HUES64 (cell line): ENCODE measurements around the gene CEP170B.
"Not testable (repeated sequence)": the region's sequence is repeated elsewhere in the genome, so short reads cannot be mapped to it uniquely, and the experiment has no call there.

ENCODE experiments used
- H3K27ac ChIP-seq: 2 replicates; pipeline ENCODE4 v1.7.0; 2013; ENCODE audit warnings: low read depth, low read length, inconsistent platforms
- H3K27me3 ChIP-seq: 2 replicates; pipeline ENCODE4 v1.6.1; 2013; ENCODE audit warnings: mild to moderate bottlenecking, low read length; ENCODE audit not compliant: insufficient read depth
- H3K36me3 ChIP-seq: 2 replicates; pipeline ENCODE4 v1.6.1; 2013; ENCODE audit warnings: mild to moderate bottlenecking, low read length; ENCODE audit not compliant: insufficient read depth
- H3K4me1 ChIP-seq: 2 replicates; pipeline ENCODE4 v1.6.1; 2013; ENCODE audit warnings: mild to moderate bottlenecking, low read length, moderate library complexity; ENCODE audit not compliant: insufficient read depth
- H3K4me3 ChIP-seq: 2 replicates; pipeline ENCODE4 v1.5.1; 2013; ENCODE audit warnings: mild to moderate bottlenecking, low read length, moderate library complexity
- H3K9ac ChIP-seq: 2 replicates; pipeline ENCODE4 v1.6.1; 2013; ENCODE audit warnings: mild to moderate bottlenecking, low read depth, low read length
- H3K9me3 ChIP-seq: 2 replicates; pipeline ENCODE4 v1.6.1; 2013; ENCODE audit warnings: low read depth, low read length; ENCODE audit not compliant: insufficient read depth
- WGBS: fragments of 150-250, 120-280 bp; methylation state at CpG from one replicate; pipeline ENCODE4 v1.1.7; 2013; ENCODE audit warnings: missing lambda C conversion rate; 5-methylcytosine and 5-hydroxymethylcytosine counted together

CEP170B gene

GRCh38 chr14:104898195-104898558, 33.1 kb downstream of the CEP170B start:
- Histone ChIP-seq H3K4me3 (no peak overlapping the region), H3K4me1 (no peaks in the 10 kb centered on the region), H3K27me3 (peaks cover under 1% of the 10 kb centered on the region; the same call in 1 of the 2 replicates), H3K9ac (no peak overlapping the region), H3K27ac (no peak overlapping the region), H3K36me3 (peaks cover 3% of the 10 kb centered on the region; the same call in 1 of the 2 replicates), H3K9me3 (no peaks in the 10 kb centered on the region)
- WGBS, result 94% methylated on average over 7 of the region's 7 CpGs

GRCh38 chr14:104898870-104899510, 33.9 kb downstream of the CEP170B start:
- H3K9me3 ChIP-seq, result peaks cover 3% of the 10 kb centered on the region; the same call in 1 of the 2 replicates
- WGBS, result 90% methylated on average over 24 of the region's 24 CpGs
- no peak overlapping the region for H3K4me3 ChIP-seq
- H3K4me1 ChIP-seq, result no peaks in the 10 kb centered on the region
- peaks cover 3% of the 10 kb centered on the region; the same call in 1 of the 2 replicates for H3K36me3 ChIP-seq
- H3K27me3 ChIP-seq, result peaks cover 9% of the 10 kb centered on the region
- H3K9ac ChIP-seq, result no peak overlapping the region
- no peak overlapping the region for H3K27ac ChIP-seq

- no peak overlapping the region for H3K9ac ChIP-seq
- 77% methylated on average over 2 of the region's 2 CpGs for WGBS
- H3K27me3 ChIP-seq, result peaks cover 17% of the 10 kb centered on the region
- H3K27ac ChIP-seq, result no peak overlapping the region
- H3K4me1 ChIP-seq, result no peaks in the 10 kb centered on the region
- H3K4me3 ChIP-seq, result no peak overlapping the region
- H3K36me3 ChIP-seq, result no peaks in the 10 kb centered on the region
- H3K9me3 ChIP-seq, result peaks cover 3% of the 10 kb centered on the region; the same call in 1 of the 2 replicates
Measured at GRCh38 chr14:104899781-104900180, 34.7 kb downstream of the CEP170B start.

- Histone ChIP-seq H3K9me3 (peaks cover 3% of the 10 kb centered on the region; the same call in 1 of the 2 replicates), H3K27ac (no peak overlapping the region), H3K36me3 (no peaks in the 10 kb centered on the region), H3K4me1 (no peaks in the 10 kb centered on the region), H3K27me3 (peaks cover 28% of the 10 kb centered on the region), H3K9ac (no peak overlapping the region), H3K4me3 (no peak overlapping the region)
- 85% methylated on average over 12 of the region's 12 CpGs for WGBS
Measured at GRCh38 chr14:104900639-104901512, 35.8 kb downstream of the CEP170B start.

GRCh38 chr14:104903990-104904389, 38.9 kb downstream of the CEP170B start:
- Histone ChIP-seq H3K4me3 (no peak overlapping the region), H3K4me1 (no peaks in the 10 kb centered on the region), H3K9me3 (peaks cover 11% of the 10 kb centered on the region; the same call in 1 of the 2 replicates), H3K9ac (no peak overlapping the region), H3K27ac (no peak overlapping the region), H3K27me3 (peaks cover 51% of the 10 kb centered on the region), H3K36me3 (no peaks in the 10 kb centered on the region)
- WGBS, result 94% methylated on average over 7 of the region's 7 CpGs

GRCh38 chr14:104904650-104905578, 39.8 kb downstream of the CEP170B start:
- not testable (repeated sequence) for H3K27ac ChIP-seq, H3K4me3 ChIP-seq, H3K9ac ChIP-seq, H3K36me3 ChIP-seq, H3K4me1 ChIP-seq
- 30% methylated on average over 38 of the region's 38 CpGs for WGBS
- Histone ChIP-seq H3K9me3 (peaks cover 11% of the 10 kb centered on the region; the same call in 1 of the 2 replicates), H3K27me3 (peaks cover 51% of the 10 kb centered on the region)

- not testable (repeated sequence) for H3K4me1 ChIP-seq, H3K4me3 ChIP-seq, H3K9ac ChIP-seq, H3K27ac ChIP-seq, H3K36me3 ChIP-seq
- H3K27me3 ChIP-seq, result peaks cover 51% of the 10 kb centered on the region
- H3K9me3 ChIP-seq, result peaks cover 11% of the 10 kb centered on the region; the same call in 1 of the 2 replicates
- 25% methylated on average over 28 of the region's 28 CpGs for WGBS
Measured at GRCh38 chr14:104905579-104905933, 40.5 kb downstream of the CEP170B start.

- Histone ChIP-seq H3K4me3 (no peak overlapping the region), H3K9me3 (peaks cover 18% of the 10 kb centered on the region; the same call in 1 of the 2 replicates), H3K27me3 (peaks cover 49% of the 10 kb centered on the region), H3K9ac (no peak overlapping the region), H3K36me3 (no peaks in the 10 kb centered on the region), H3K27ac (no peak overlapping the region), H3K4me1 (no peaks in the 10 kb centered on the region)
- WGBS, result 0% methylated on average over 1 of the region's 1 CpG
Measured at GRCh38 chr14:104908303-104908702, 43.2 kb downstream of the CEP170B start.

GRCh38 chr14:104912053-104912452, 47.0 kb downstream of the CEP170B start:
- no peak overlapping the region for H3K4me3 ChIP-seq
- H3K27me3 ChIP-seq, result peaks cover 31% of the 10 kb centered on the region
- H3K9me3 ChIP-seq, result peaks cover 14% of the 10 kb centered on the region; the same call in 1 of the 2 replicates
- H3K27ac ChIP-seq, result no peak overlapping the region
- no peaks in the 10 kb centered on the region for H3K36me3 ChIP-seq
- H3K9ac ChIP-seq, result no peak overlapping the region
- no peaks in the 10 kb centered on the region for H3K4me1 ChIP-seq
- 92% methylated on average over 3 of the region's 3 CpGs for WGBS

GRCh38 chr14:104913435-104913834, 48.4 kb downstream of the CEP170B start:
- Histone ChIP-seq H3K9ac (no peak overlapping the region), H3K27me3 (peaks cover 18% of the 10 kb centered on the region), H3K4me3 (no peak overlapping the region), H3K4me1 (no peaks in the 10 kb centered on the region), H3K9me3 (0 out of 2 replicates have a peak, but pooled peaks cover 9% of the 10 kb centered on the region), H3K27ac (no peak overlapping the region), H3K36me3 (no peaks in the 10 kb centered on the region)
- 95% methylated on average over 7 of the region's 7 CpGs for WGBS
